Chondrocyte (in vitro differentiated cells): ENCODE measurements around the gene KCNG4. TPM values are rescaled to one million over a fixed set of nuclear protein-coding genes. Genes with fewer than 3 reads are reported as not detected.

Experiments used
- DNase-seq: peaks from one replicate; pipeline ENCODE4 v3.0.0; 2021; ENCODE audit warnings: mixed read lengths, low spot score
- H3K27ac Mint-ChIP-seq: one replicate; pipeline ENCODE4 v1.8.0; 2021; ENCODE audit warnings: mild to moderate bottlenecking, moderate library complexity, mixed read lengths; ENCODE audit not compliant: unreplicated experiment
- H3K27me3 Mint-ChIP-seq: 2 replicates; pipeline ENCODE4 v1.8.0; 2021; ENCODE audit warnings: low read depth, mixed read lengths
- H3K36me3 Mint-ChIP-seq: 2 replicates; pipeline ENCODE4 v1.8.0; 2021; ENCODE audit warnings: low read depth, mixed read lengths
- H3K4me1 Mint-ChIP-seq: 2 replicates; pipeline ENCODE4 v1.8.0; 2021; ENCODE audit warnings: low read depth, mild to moderate bottlenecking, mixed read lengths
- H3K4me3 Mint-ChIP-seq: one replicate; pipeline ENCODE4 v1.8.0; 2021; ENCODE audit warnings: mild to moderate bottlenecking, moderate library complexity, mixed read lengths; ENCODE audit not compliant: unreplicated experiment
- H3K9me3 Mint-ChIP-seq: 2 replicates; pipeline ENCODE4 v1.8.0; 2021; ENCODE audit warnings: low read depth, mixed read lengths
- CTCF ChIP-seq: fragments of 200-600 bp; sonication (generic); IDR thresholded peaks from 2 replicates; pipeline ENCODE4 v1.5.0; 2021; ENCODE audit warnings: antibody characterized with exemption, mild to moderate bottlenecking, moderate library complexity
- total RNA-seq: library from RNA; stranded (reverse); gene quantifications from 3 replicates; pipeline ENCODE4 v1.2.1, GENCODE V29; 2021

KCNG4 gene
- total RNA-seq, 1 donor from 2014 or later, result not detected

- Mint-ChIP-seq H3K36me3 (no peaks in the 10 kb centered on the region), H3K9me3 (peaks cover 5% of the 10 kb centered on the region), H3K27me3 (peaks cover 33% of the 10 kb centered on the region), H3K4me3 (no peak overlapping the region), H3K27ac (no peak overlapping the region), H3K4me1 (peaks cover 19% of the 10 kb centered on the region)
- no peak for TF ChIP-seq CTCF
- no peak for DNase-seq
Measured at GRCh38 chr16:84283314-84284153, 43.7 kb upstream of the KCNG4 start.

GRCh38 chr16:84282533-84282932, 42.7 kb upstream of the KCNG4 start:
- Mint-ChIP-seq H3K27me3 (peaks cover 34% of the 10 kb centered on the region), H3K36me3 (no peaks in the 10 kb centered on the region), H3K27ac (no peak overlapping the region), H3K4me3 (no peak overlapping the region), H3K4me1 (peaks cover 19% of the 10 kb centered on the region), H3K9me3 (no peaks in the 10 kb centered on the region)
- no peak for DNase-seq
- no peak for TF ChIP-seq CTCF

DNA sequence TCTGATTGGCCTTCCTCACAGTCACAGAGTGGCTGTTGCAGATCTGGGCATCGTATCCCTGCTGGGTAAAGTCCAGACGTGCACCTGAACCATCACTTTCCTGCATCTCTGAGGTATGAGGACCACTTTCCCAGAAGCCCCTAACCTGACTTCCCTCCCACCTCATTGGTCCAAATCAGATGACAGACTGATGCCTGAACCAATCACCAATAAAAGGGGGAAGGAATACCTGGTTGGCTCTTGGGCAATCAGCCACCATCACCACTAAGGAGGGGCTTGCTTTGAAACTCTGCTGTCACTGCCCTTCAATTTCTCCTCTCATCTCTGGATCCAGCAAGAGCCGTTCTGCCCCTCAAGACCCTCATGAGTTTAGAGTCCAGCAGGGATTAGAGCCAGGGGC, 41.3 kb upstream of the KCNG4 start:
- DNase-seq, result no peak
- peaks cover 10% of the 10 kb centered on the region for H3K4me1 Mint-ChIP-seq
- H3K27ac Mint-ChIP-seq, result no peak overlapping the region

GRCh38 chr16:84279881-84280280, 40.1 kb upstream of the KCNG4 start:
- Mint-ChIP-seq H3K27ac (no peak overlapping the region), H3K27me3 (peaks cover 42% of the 10 kb centered on the region), H3K4me3 (no peak overlapping the region), H3K9me3 (no peaks in the 10 kb centered on the region), H3K36me3 (no peaks in the 10 kb centered on the region), H3K4me1 (peaks cover 10% of the 10 kb centered on the region)
- DNase-seq, result peak; percentile 41
- TF ChIP-seq CTCF, result no peak

More for the DNA sequence above, 41.3 kb upstream of the KCNG4 start:
- peaks cover 34% of the 10 kb centered on the region for H3K27me3 Mint-ChIP-seq
- no peaks in the 10 kb centered on the region for H3K9me3 Mint-ChIP-seq
- TF ChIP-seq CTCF, result no peak
- no peak overlapping the region for H3K4me3 Mint-ChIP-seq
- no peaks in the 10 kb centered on the region for H3K36me3 Mint-ChIP-seq

DNA sequence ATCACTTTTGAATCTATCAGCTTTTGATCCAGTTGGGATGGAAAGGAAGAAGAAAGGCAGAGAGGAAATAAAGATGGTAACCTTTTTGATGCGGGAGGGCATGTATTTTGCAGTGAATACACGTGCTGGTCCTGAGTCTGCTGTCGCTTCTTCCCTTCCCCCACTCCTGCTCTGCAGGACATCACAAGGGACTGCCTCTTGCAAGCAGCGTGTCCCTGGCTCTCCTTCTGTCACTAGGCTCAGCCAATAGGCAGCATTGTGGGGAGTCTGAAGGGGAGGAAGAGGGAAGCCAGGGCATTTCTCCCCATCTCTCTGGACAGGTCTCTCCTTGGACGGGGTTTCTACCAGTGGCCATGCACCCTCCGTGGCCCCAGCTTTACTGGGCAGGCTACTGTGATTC, 39.2 kb upstream of the KCNG4 start:
- TF ChIP-seq CTCF, result no peak
- H3K27ac Mint-ChIP-seq, result no peak overlapping the region

More for the DNA sequence above, 39.2 kb upstream of the KCNG4 start:
- no peaks in the 10 kb centered on the region for H3K9me3 Mint-ChIP-seq
- H3K36me3 Mint-ChIP-seq, result no peaks in the 10 kb centered on the region
- H3K4me3 Mint-ChIP-seq, result no peak overlapping the region
- DNase-seq, result peak; percentile 51
- H3K27me3 Mint-ChIP-seq, result peaks cover 40% of the 10 kb centered on the region
- peaks cover 8% of the 10 kb centered on the region for H3K4me1 Mint-ChIP-seq
